PC-3 (cell line): ENCODE data around the gene PKMYT1. TPM values are rescaled to one million over a fixed set of nuclear protein-coding genes. Genes with fewer than 3 reads are reported as not detected.

Experiments used
- ATAC-seq: fragments of 200-7000 bp; cut with Tn5 transposase; 2 replicates; pipeline ENCODE4 v1.9.1; 2020; ENCODE audit warnings: mild to moderate bottlenecking, moderate library complexity
- BruUV-seq: library from RNA; stranded (reverse); fragments of 400-500 nt; replicated peaks from 2 replicates; lab custom pipeline; 2021; lab: Mats Ljungman, UMichigan
- CTCF ChIA-PET: fragments of 300-600 bp; sonication (Branson Sonifier 250); formaldehyde crosslinking; loops from one replicate; lab custom pipeline; 2022; ENCODE audit warnings: antibody characterized with exemption; lab: Charles Lee
- POLR2A ChIA-PET: fragments of 300-600 bp; sonication (Branson Sonifier 250); formaldehyde crosslinking; loops from one replicate; lab custom pipeline; 2022; ENCODE audit warnings: antibody characterized with exemption; ENCODE audit not compliant: unreplicated experiment; lab: Charles Lee
- DNase-seq: peaks from one replicate; pipeline ENCODE4 v3.0.0-alpha.2; 2015
- H2AFZ ChIP-seq: fragments of 300-600 bp; sonication (generic); 2 replicates; pipeline ENCODE4 v1.6.0; 2016; ENCODE audit warnings: antibody characterized with exemption, low read length
- H3F3A ChIP-seq: fragments of 300-600 bp; sonication (generic); one replicate; pipeline ENCODE4 v1.6.0; 2017; ENCODE audit warnings: antibody characterized with exemption, low read length, control low read depth, mild to moderate bottlenecking; ENCODE audit not compliant: unreplicated experiment
- H3K27ac ChIP-seq: fragments of 300-600 bp; sonication (generic); 2 replicates; pipeline ENCODE4 v1.5.1; 2016; ENCODE audit warnings: mild to moderate bottlenecking, low read length
- H3K27me3 ChIP-seq: fragments of 300-600 bp; sonication (generic); 2 replicates; pipeline ENCODE4 v1.6.1; 2016; ENCODE audit warnings: low read length, mixed read lengths
- H3K36me3 ChIP-seq: fragments of 300-600 bp; sonication (generic); 2 replicates; pipeline ENCODE4 v1.6.1; 2016; ENCODE audit warnings: low read depth, mixed run types, low read length, mixed read lengths
- H3K4me1 ChIP-seq: fragments of 300-600 bp; sonication (generic); 2 replicates; pipeline ENCODE4 v1.5.1; 2016; ENCODE audit warnings: low read length; ENCODE audit not compliant: insufficient read depth
- H3K4me2 ChIP-seq: fragments of 300-600 bp; sonication (generic); 2 replicates; pipeline ENCODE4 v1.6.0; 2016; ENCODE audit warnings: low read length
- H3K4me3 ChIP-seq: fragments of 300-600 bp; sonication (generic); 2 replicates; pipeline ENCODE4 v1.5.1; 2016; ENCODE audit warnings: mild to moderate bottlenecking, low read length, mixed read lengths
- H3K79me2 ChIP-seq: fragments of 300-600 bp; sonication (generic); 2 replicates; pipeline ENCODE4 v1.6.1; 2017; ENCODE audit warnings: low read length, mixed read lengths
- H3K9ac ChIP-seq: fragments of 300-600 bp; sonication (generic); 2 replicates; pipeline ENCODE4 v1.6.0; 2016; ENCODE audit warnings: mild to moderate bottlenecking, low read length
- H3K9me2 ChIP-seq: fragments of 300-600 bp; sonication (generic); replicated peaks from 2 replicates; pipeline ENCODE4 v1.6.1; 2016; ENCODE audit warnings: mixed run types, low read length, mixed read lengths
- H3K9me3 ChIP-seq: fragments of 300-600 bp; sonication (generic); 2 replicates; pipeline ENCODE4 v1.6.1; 2016; ENCODE audit warnings: low read length, mixed read lengths
- H4K20me1 ChIP-seq: fragments of 300-600 bp; sonication (generic); 2 replicates; pipeline ENCODE4 v1.6.1; 2016; ENCODE audit warnings: low read length, mixed read lengths
- EZH2 ChIP-seq: fragments of 300-600 bp; sonication (generic); IDR thresholded peaks from one replicate; pipeline ENCODE4 v1.6.1; 2017; ENCODE audit warnings: antibody characterized with exemption, mild to moderate bottlenecking, low read length; ENCODE audit not compliant: unreplicated experiment
- EZH2phosphoT487 ChIP-seq: fragments of 300-600 bp; sonication (generic); IDR thresholded peaks from 2 replicates; pipeline ENCODE4 v1.6.1; 2018; ENCODE audit warnings: mild to moderate bottlenecking, antibody characterized with exemption, low read length, borderline replicate concordance
- intact Hi-C: fragments of 100-400 bp; cut with micrococcal nuclease; formaldehyde crosslinking; loops from 2 replicates; pipeline ENCODE4 v1.9.0; 2023
- total RNA-seq: library from RNA; depleted of rRNA; stranded (reverse); fragments of >200 nt; gene quantifications from 2 replicates; pipeline ENCODE4 v1.2.3, GENCODE V29; 2014
- TF ChIP-seq, protein P1 (sequence below): fragments of 300-600 bp; sonication (generic); conservative IDR thresholded peaks from 2 replicates; pipeline ENCODE4 v1.5.1; 2017; ENCODE audit warnings: antibody characterized with exemption, low read depth, mild to moderate bottlenecking, low read length

Gene PKMYT1
- total RNA-seq, 1 experiment from 2014 or later, result 51.9 TPM

DNA sequence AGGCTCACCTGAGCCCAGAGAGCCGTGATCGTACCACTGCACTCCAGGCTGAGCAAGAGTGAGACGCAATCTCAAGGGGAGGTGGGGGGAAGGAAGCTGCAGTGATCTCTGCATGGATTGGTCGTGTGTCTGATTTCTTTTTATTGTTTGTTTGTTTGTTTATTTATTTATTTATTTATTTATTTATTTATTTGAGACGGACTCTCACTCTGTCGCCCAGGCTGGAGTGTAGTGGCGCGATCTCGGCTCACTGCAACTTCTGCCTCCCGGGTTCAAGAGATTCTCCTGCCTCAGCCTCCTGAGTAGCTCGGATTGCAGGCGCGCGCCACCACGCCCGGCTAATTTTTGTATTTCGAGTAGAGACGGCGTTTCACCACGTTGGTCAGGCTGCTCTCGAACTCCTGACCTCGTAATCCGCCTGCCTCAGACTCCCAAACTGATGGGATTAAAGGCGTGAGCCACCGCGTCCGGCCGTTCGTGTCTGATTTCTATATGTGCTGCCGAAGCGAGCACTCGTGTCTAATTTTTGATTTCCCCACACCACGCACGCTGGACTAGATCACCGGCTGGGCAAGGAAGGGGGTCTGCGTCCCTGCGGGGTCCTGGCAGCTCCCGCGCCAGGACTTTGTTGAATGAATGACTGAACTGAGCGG is 39.5 kb upstream of the PKMYT1 start:
- H3F3A ChIP-seq, result no peaks in the 10 kb centered on the region
- ATAC-seq (no peak), DNase-seq (no peak)
- no peaks in the 10 kb centered on the region for H3K9me3 ChIP-seq
- peak overlapping the region; percentile 99 for H3K4me2 ChIP-seq
- CTCF ChIA-PET, result interaction anchor here (0.6 to 1.2 kb wide), 4 partner anchors 8 to 1678 kb away, joined by 3 to 5 read pairs (median 4); no protein-coding TSS in a partner anchor
- H3K27me3 ChIP-seq, result no peaks in the 10 kb centered on the region
- intact Hi-C loops, result no loop called here
- no peaks in the 10 kb centered on the region for H4K20me1 ChIP-seq
- H3K79me2 ChIP-seq, result peaks cover 12% of the 10 kb centered on the region
- peak overlapping the region; percentile 79 for H2AFZ ChIP-seq
- no TSS peak for BruUV-seq
- TF ChIP-seq EZH2phosphoT487, result no peak
- TF ChIP-seq EZH2, result no peak
- TF ChIP-seq, protein P1, sequence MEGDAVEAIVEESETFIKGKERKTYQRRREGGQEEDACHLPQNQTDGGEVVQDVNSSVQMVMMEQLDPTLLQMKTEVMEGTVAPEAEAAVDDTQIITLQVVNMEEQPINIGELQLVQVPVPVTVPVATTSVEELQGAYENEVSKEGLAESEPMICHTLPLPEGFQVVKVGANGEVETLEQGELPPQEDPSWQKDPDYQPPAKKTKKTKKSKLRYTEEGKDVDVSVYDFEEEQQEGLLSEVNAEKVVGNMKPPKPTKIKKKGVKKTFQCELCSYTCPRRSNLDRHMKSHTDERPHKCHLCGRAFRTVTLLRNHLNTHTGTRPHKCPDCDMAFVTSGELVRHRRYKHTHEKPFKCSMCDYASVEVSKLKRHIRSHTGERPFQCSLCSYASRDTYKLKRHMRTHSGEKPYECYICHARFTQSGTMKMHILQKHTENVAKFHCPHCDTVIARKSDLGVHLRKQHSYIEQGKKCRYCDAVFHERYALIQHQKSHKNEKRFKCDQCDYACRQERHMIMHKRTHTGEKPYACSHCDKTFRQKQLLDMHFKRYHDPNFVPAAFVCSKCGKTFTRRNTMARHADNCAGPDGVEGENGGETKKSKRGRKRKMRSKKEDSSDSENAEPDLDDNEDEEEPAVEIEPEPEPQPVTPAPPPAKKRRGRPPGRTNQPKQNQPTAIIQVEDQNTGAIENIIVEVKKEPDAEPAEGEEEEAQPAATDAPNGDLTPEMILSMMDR, result no peak
- H3K9me2 ChIP-seq, result no peaks in the 10 kb centered on the region
- no peak overlapping the region for H3K27ac ChIP-seq
- POLR2A ChIA-PET, result interaction anchor here (0.6 to 1.7 kb wide), 7 partner anchors 8 to 1607 kb away, joined by 3 to 18 read pairs (median 5); partner anchors contain the start of genes NUBP2 and SPSB3
- H3K9ac ChIP-seq, result peak overlapping the region; percentile 91
- H3K4me3 ChIP-seq, result peak overlapping the region; percentile 94
- H3K36me3 ChIP-seq, result peaks cover 10% of the 10 kb centered on the region
- peaks cover 18% of the 10 kb centered on the region for H3K4me1 ChIP-seq

- Histone ChIP-seq H3K27me3 (no peaks in the 10 kb centered on the region), H3K4me2 (no peak within 1 kb of the TSS), H3K36me3 (peaks cover 10% of the 10 kb centered on the region), H3K4me1 (peaks cover 19% of the 10 kb centered on the region), H3F3A (no peaks in the 10 kb centered on the region), H3K79me2 (peaks cover 12% of the 10 kb centered on the region), H2AFZ (no peak within 1 kb of the TSS), H3K9me2 (no peaks in the 10 kb centered on the region), H3K9ac (no peak within 1 kb of the TSS), H3K4me3 (no peak within 1 kb of the TSS), H3K9me3 (no peaks in the 10 kb centered on the region), H3K27ac (no peak within 1 kb of the TSS), H4K20me1 (no peaks in the 10 kb centered on the region)
- ATAC-seq, result no peak
- BruUV-seq, result no TSS peak
- CTCF ChIA-PET, result no interaction called here
- intact Hi-C loops, result no loop called here
- TF ChIP-seq, protein P1, result peak; percentile 24; the same call in 1 of the 2 replicates
- TF ChIP-seq EZH2phosphoT487, result no peak
- no peak for DNase-seq
- POLR2A ChIA-PET, result no interaction called here
Measured at GRCh38 chr16:3017794-3018506, 37.7 kb upstream of the PKMYT1 start, which contains the start of gene CLDN6. Gene CLDN6 (minus strand): TSS chr16:3018183. CDS start chr16:3016021, 2,162 bp downstream.
